H54 (cell line): ENCODE measurements around the gene NMU.
A peak's percentile ranks its signal among the peaks of the same experiment; 100 is the strongest.
"Not testable (repeated sequence)": the region's sequence is repeated elsewhere in the genome, so short reads cannot be mapped to it uniquely, and the experiment has no call there.

ENCODE experiments used
- DNase-seq: peaks from one replicate; pipeline ENCODE4 v3.0.0; 2011; ENCODE audit warnings: low spot score, mixed read lengths; ENCODE audit not compliant: insufficient read length
- FAIRE-seq: peaks from 3 replicates; lab custom pipeline; 2011; peaks lifted over from hg19 to GRCh38; lab: Jason Lieb, UNC
- POLR2A ChIP-seq: IDR thresholded peaks from 2 replicates; pipeline ENCODE4 v1.6.1; 2011; ENCODE audit warnings: low read depth, mild to moderate bottlenecking, low read length

NMU gene

GRCh38 chr4:55568905-55569504 lies 67.1 kb downstream of the NMU start:
- DNase-seq (no peak), FAIRE-seq (no peak)
- TF ChIP-seq POLR2A, result no peak

DNA sequence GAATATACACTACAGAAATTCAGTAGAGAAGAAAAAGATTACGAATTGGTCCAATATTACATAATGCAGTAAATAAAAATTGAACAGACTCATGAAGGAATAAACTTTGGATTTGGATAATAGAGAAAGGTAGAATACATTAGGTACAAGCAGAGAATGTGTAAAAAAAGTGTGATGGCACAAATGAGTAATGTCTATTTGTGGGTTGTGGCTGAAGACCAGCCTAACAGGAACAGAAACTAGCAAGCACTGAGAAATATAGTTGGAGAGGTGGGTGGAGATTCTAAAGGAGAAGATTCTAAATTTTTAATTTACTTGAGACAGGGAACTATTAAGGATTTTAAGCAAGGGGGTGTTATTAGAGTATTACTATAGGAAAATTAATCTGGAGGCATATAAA lies 74.2 kb downstream of the NMU start:
- FAIRE-seq (no peak), DNase-seq (no peak)
- no peak for TF ChIP-seq POLR2A

GRCh38 chr4:55560096-55560495 lies 76.0 kb downstream of the NMU start:
- FAIRE-seq (no peak), DNase-seq (no peak)
- no peak for TF ChIP-seq POLR2A

GRCh38 chr4:55554453-55555030 lies 81.6 kb downstream of the NMU start:
- DNase-seq (no peak), FAIRE-seq (no peak)
- no peak for TF ChIP-seq POLR2A

- peak; percentile 55; the same call in 1 of the 2 replicates for TF ChIP-seq POLR2A
- DNase-seq (peak; percentile 23), FAIRE-seq (peak; percentile 95)
Measured at GRCh38 chr4:55553441-55554201, 82.5 kb downstream of the NMU start.

GRCh38 chr4:55551964-55552363 lies 84.1 kb downstream of the NMU start:
- not testable (repeated sequence) for FAIRE-seq, DNase-seq

DNA sequence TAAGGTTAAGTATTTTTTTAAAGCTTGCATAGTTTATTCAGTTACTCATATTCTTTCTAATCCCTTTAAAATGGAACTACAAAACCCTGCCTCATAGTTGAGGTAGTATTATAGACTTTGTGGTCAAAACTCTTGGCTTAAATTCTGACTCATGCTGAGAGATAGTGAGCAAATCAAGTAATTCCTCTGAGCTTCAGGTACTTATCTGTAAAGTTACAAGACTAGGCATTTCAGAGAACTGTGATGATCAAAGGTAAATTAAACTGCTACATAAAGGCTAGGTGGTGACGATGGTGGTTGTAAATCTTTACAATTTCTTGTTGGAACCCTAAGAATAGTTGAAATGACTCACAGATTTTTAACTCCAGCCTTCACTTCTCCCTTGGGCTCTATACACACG lies 86.2 kb downstream of the NMU start:
- TF ChIP-seq POLR2A, result no peak
- FAIRE-seq, result no peak
- no peak for DNase-seq

DNA sequence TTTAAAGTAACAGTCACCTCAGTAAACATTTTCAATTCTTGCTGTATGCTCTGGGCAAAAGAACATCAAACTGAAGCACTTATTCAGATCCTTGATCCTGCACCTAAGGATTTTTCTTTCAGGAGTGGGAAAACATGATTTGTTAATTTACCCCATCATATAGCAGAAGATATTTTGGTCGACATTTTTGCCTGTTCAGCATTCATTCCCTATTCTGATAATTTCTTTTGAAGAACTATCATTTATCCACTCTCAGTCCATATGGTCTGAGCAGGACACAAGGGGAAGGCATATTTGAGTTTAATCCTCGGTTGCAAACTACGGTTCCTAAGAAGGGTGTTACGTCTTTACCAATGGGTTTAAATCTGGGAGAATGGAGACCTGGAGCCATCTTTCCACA lies 88.2 kb downstream of the NMU start:
- FAIRE-seq, result no peak
- no peak for TF ChIP-seq POLR2A
- DNase-seq, result no peak

DNA sequence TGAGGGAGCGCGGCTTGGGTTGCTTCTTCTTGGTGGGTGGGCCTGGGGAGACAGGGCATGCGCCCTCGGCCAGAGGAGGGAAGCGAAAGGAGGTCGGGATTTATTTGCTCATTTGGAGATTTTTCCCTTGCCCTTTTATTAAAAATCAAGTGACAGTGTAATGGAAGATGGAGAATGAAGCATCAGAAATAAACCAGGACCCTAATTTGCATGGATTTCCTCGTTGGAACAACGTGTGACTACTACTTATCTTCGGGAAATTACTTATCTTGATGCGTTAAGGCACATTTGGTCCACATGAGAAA lies 88.7 kb downstream of the NMU start:
- TF ChIP-seq POLR2A, result no peak
- FAIRE-seq (no peak), DNase-seq (no peak)

DNA sequence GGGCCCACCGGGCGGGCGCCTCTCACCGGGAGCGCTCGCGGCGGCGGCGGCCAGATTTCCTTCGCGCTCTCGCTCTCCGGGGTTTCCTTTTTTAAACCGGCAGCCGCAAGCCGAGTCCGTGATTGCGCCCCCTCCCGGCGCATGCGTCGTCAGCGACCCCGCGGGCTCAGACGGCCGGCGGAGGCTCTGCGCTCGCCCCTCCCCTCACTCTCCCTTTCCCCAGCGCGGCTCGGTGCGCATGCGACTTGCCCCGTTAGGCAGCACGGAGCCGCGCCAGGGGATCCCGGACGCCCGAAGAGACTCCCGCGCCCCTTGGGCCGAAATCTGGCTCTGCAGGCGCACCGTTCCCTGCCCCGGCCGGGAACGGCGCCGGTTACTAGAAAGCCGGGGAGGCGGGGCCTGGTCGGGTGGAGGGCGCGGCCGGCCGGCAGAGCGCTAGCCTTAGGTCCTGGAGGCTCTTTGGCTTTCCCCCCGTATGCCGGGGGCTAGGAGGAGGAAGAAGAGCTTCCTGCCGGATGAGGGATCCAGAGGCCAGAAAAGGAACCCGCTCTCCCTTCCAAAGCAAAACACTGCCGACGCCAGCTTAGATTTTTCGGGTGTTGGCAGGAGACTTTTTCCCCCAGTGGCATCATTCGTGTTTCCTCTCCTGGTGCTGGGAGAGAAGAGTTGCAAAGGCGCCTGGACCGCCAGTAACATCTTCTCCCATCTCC lies 89.2 kb downstream of the NMU start, which contains the start of gene CLOCK:
Gene CLOCK, minus strand, starts transcription at position 154 of the 710 bp plus-strand sequence. CDS start 64,124 bp downstream, outside the sequence.
- peak; percentile 33 for DNase-seq
- no peak for FAIRE-seq

DNA sequence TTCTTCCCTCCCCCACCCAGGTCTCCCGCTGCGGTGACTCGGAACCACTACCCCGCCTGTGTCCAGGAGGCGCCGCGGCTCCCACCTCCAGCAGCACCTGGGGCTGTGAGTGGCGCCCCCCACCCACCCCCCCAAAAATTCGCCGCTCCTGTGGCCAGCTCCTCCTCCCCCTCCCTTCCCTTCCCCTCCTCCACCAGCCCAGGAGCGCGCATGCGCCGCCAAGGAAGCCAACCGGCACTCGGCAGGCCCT lies 89.7 kb downstream of the NMU start:
- FAIRE-seq (no peak), DNase-seq (no peak)
- TF ChIP-seq POLR2A, result no peak

More for the DNA sequence above, 89.2 kb downstream of the NMU start, which contains the start of gene CLOCK:
- peak; percentile 36 for TF ChIP-seq POLR2A

- FAIRE-seq, result no peak
- peak; percentile 22 for DNase-seq
- peak; percentile 19; the same call in 1 of the 2 replicates for TF ChIP-seq POLR2A
Measured at GRCh38 chr4:55545641-55546505, 90.2 kb downstream of the NMU start.
